ENCODE results near the gene C4A.
"Not testable (repeated sequence)": the region's sequence is repeated elsewhere in the genome, so short reads cannot be mapped to it uniquely, and the experiment has no call there.

Gene C4A

DNA sequence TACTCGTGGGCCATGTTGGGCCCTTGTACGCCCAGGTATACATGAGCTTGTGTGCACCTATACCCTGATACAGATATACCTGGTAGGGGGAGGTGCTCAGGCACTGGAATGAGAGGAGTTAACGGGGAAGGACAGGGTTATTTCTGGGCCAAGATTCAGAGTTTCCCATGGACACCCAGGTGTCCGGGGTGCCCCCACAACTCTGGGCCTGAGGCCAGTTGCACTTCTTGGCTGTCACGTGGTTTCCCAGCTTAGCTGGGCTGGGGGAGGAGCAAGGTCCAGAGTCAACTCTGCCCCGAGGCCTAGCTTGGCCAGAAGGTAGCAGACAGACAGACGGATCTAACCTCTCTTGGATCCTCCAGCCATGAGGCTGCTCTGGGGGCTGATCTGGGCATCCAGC is at the start of gene C4A:
C4A (plus strand) TSS at position 314 of the 400 bp plus-strand sequence; CDS start at position 365, 51 bp downstream.
- not testable (repeated sequence) for DNase-seq

DNA sequence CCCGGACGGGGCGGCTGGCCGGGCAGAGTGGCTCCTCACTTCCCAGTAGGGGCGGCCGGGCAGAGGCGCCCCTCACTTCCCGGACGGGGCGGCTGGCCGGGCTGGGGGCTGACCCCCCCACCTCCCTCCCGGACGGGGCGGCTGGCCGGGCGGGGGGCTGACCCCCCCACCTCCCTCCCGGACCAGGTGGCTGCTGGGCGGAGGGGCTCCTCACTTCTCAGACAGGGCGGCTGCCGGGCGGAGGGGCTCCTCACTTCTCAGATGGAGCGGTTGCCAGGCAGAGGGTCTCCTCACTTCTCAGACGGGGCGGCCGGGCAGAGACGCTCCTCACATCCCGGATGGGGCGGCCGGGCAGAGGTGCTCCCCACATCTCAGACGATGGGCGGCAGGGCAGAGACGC is 49.7 kb upstream of the C4A start:
- not testable (repeated sequence) for DNase-seq

DNA sequence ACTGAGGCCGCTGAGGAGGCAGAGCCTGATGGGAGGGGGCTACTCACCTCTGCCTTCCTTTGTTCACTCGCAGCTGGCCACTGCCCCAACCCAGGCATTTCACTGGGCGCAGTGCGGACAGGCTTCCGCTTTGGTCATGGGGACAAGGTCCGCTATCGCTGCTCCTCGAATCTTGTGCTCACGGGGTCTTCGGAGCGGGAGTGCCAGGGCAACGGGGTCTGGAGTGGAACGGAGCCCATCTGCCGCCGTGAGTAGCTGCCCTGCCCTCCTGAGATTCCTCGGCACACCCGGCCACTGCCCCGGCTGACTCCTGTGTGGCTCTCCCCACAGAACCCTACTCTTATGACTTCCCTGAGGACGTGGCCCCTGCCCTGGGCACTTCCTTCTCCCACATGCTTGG is 48.3 kb upstream of the C4A start:
- DNase-seq: no peak

DNA sequence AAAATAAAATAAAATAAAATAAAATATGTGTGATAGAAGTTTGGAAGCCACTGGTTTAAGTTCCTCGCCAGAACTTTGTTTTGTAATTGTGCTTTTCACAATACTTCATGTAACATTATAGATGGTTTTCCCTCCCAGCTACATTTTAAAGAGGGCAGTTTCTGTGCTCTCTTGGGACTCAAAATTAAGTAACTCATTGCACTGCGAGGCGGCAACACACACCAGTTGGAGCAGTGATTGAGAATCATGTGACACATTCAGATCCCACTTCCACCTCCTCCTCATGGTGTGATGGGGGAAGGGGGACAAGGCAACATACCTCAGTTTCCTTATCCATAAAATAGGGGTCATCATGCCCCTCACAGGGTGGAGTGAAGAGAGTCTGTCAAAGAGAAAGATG is 46.8 kb upstream of the C4A start:
- no peak for DNase-seq

DNA sequence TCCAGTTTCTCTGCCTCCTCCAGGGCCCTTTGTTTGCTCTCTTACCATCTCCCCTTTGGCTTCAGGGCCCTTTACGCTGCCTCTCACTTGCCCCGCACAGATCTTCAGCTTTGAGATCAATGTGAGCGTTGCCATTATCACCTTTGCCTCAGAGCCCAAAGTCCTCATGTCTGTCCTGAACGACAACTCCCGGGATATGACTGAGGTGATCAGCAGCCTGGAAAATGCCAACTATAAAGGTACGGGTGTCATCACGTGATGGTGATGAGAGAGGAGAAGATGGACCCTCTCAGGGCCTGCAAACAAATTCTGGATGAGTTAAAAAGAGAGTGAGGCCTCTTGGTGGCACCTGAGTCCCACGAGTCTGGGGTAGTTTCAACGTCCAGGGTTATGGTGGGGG is 46.0 kb upstream of the C4A start:
- no peak for DNase-seq

DNA sequence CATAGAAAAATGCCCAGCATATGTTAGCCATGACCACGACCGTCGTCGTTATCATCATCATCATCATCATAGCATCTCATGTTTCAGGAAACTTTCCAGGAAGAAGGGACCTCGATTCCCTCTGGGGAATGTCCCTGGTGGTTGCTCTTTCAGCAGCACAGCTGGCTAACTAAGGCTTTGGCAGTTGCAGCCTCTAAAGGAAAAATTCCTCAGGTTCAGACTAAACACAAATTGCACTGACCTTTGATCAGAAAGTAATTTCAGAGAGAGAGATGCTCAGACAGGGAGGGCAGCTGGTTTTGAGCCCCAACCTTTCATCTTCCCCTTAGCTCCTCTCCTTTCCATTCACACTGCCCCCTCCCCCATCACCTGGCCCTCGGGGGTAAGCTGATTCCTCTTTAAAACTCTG is 41.6 kb upstream of the C4A start:
- no peak for DNase-seq

DNA sequence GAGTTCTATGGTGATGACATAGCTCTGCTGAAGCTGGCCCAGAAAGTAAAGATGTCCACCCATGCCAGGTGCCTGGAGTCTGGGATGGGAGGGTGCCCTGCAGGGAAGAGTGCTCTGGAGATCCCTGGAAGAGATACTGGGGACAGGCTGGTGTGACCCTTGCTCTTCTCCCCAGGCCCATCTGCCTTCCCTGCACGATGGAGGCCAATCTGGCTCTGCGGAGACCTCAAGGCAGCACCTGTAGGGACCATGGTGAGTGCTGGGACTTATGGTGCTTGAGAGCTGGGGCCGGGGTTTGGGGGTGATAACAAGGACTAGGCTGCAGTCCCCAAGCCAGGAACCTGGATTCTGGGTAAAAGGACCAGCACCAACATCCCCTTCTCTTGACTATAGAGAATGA is 38.1 kb upstream of the C4A start:
- DNase-seq: no peak

DNA sequence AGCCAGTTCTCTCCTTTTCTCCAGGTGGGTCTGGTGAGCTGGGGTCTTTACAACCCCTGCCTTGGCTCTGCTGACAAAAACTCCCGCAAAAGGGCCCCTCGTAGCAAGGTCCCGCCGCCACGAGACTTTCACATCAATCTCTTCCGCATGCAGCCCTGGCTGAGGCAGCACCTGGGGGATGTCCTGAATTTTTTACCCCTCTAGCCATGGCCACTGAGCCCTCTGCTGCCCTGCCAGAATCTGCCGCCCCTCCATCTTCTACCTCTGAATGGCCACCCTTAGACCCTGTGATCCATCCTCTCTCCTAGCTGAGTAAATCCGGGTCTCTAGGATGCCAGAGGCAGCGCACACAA is 36.7 kb upstream of the C4A start:
- no peak for DNase-seq

DNA sequence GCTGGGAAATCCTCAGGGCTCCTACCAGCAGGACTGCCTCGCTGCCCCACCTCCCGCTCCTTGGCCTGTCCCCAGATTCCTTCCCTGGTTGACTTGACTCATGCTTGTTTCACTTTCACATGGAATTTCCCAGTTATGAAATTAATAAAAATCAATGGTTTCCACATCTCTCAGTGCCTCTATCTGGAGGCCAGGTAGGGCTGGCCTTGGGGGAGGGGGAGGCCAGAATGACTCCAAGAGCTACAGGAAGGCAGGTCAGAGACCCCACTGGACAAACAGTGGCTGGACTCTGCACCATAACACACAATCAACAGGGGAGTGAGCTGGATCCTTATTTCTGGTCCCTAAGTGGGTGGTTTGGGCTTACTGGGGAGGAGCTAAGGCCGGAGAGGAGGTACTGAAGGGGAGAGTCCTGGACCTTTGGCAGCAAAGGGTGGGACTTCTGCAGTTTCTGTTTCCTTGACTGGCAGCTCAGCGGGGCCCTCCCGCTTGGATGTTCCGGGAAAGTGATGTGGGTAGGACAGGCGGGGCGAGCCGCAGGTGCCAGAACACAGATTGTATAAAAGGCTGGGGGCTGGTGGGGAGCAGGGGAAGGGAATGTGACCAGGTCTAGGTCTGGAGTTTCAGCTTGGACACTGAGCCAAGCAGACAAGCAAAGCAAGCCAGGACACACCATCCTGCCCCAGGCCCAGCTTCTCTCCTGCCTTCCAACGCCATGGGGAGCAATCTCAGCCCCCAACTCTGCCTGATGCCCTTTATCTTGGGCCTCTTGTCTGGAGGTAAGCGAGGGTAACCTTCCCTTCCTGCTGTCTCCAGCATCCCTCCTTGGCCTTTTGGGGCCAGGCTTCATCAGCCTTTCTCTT is 36.1 kb upstream of the C4A start, which contains the start of gene CFB:
CFB (plus strand) TSS at position 589 of the 863 bp plus-strand sequence; CDS start at position 716, 127 bp downstream.
- no peak for DNase-seq

DNA sequence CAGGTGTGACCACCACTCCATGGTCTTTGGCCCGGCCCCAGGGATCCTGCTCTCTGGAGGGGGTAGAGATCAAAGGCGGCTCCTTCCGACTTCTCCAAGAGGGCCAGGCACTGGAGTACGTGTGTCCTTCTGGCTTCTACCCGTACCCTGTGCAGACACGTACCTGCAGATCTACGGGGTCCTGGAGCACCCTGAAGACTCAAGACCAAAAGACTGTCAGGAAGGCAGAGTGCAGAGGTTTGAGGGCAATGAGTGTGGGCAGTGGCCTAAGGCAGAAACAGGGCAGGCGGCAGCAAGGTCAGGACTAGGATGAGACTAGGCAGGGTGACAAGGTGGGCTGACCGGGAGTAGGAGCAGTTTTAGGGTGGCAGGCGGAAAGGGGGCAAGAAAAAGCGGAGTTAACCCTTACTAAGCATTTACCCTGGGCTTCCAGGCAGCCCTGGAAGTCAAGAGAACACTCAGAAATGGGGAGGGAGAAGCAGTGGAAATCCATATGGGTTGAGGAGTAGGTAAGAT is 35.4 kb upstream of the C4A start:
- DNase-seq: no peak

DNA sequence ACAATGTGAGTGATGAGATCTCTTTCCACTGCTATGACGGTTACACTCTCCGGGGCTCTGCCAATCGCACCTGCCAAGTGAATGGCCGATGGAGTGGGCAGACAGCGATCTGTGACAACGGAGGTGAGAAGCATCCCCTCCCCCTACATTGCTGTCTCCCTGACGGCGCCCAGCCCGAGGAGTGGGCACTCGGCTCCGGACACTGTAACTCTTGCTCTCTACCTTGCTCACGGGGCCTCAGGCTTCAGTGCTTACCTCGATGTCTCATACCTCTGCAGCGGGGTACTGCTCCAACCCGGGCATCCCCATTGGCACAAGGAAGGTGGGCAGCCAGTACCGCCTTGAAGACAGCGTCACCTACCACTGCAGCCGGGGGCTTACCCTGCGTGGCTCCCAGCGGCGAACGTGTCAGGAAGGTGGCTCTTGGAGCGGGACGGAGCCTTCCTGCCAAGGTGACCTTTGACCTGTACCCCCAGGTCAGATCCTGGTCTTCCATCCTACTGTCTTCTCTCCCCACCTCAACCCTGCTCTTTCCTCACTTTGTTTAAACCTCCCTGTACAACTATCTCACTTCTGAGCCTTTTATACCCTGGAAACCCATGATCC is 34.7 kb upstream of the C4A start:
- DNase-seq: no peak

DNA sequence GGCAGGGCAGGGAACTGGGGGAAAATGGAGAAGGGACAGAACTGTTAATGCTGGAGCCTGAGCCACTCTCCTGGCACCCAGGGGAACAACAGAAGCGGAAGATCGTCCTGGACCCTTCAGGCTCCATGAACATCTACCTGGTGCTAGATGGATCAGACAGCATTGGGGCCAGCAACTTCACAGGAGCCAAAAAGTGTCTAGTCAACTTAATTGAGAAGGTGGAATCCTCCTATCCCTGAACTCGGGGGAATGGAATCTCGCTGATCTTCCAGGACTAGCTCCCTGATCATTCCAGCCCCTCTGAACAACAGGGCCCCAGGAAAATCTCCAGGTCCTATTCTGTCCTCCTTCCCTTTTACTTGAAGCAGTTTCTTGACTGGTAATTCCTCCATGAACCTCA is 34.0 kb upstream of the C4A start:
- DNase-seq: no peak

DNA sequence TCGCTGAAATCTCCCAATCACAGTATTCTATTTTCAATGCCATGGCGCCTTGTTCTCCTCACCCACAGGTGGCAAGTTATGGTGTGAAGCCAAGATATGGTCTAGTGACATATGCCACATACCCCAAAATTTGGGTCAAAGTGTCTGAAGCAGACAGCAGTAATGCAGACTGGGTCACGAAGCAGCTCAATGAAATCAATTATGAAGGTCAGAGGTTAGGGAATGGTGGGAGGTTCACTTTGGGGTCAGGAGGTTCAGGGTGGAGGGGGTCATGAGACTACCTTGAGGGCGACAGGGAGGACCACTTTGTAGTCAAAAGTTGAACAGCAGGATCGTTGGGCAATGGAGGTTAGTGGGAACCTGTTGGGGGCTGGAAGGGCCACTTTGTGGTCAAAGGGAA is 33.6 kb upstream of the C4A start:
- DNase-seq: no peak

DNA sequence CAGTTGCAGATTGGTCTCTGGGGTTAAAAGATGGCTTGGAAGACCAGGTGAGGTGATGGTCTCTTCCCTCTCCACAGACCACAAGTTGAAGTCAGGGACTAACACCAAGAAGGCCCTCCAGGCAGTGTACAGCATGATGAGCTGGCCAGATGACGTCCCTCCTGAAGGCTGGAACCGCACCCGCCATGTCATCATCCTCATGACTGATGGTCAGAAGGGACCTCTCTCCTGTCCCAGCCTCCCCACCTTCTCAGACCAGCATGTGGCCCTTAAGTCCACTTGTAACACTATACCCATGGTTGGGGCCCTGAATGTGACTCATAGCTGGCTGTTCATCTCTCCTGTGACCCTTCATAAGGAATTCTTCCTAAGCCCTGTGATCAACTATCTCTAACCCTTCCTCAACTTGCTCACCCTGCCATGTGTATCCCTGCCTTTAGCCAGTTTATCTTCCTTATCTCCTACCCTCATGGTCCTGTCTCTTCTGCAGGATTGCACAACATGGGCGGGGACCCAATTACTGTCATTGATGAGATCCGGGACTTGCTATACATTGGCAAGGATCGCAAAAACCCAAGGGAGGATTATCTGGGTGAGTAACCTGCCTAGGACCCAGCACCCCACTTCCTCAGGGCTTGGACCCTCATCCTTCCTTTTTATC is 33.0 kb upstream of the C4A start:
- no peak for DNase-seq

DNA sequence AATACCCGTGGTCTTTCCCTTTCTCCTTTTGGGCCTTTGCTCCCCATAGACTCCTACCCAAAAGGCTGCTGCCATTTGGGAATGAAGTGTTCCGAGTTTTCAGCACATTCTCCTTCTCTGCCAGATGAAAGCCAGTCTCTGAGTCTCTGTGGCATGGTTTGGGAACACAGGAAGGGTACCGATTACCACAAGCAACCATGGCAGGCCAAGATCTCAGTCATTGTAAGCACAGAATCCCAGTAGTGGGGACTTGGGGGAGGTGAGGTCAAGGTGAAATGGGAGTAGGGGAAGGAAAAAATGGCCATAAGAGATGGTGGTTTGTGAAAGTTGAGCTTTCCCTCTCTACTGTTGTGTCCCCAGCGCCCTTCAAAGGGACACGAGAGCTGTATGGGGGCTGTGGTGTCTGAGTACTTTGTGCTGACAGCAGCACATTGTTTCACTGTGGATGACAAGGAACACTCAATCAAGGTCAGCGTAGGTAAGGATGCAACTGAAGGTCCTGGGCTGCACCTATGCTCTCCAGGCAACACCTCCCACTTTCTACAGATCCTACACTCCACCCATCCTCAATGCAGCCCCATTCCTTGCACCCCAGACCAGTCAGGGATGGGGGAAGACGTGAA is 31.8 kb upstream of the C4A start:
- DNase-seq: no peak

DNA sequence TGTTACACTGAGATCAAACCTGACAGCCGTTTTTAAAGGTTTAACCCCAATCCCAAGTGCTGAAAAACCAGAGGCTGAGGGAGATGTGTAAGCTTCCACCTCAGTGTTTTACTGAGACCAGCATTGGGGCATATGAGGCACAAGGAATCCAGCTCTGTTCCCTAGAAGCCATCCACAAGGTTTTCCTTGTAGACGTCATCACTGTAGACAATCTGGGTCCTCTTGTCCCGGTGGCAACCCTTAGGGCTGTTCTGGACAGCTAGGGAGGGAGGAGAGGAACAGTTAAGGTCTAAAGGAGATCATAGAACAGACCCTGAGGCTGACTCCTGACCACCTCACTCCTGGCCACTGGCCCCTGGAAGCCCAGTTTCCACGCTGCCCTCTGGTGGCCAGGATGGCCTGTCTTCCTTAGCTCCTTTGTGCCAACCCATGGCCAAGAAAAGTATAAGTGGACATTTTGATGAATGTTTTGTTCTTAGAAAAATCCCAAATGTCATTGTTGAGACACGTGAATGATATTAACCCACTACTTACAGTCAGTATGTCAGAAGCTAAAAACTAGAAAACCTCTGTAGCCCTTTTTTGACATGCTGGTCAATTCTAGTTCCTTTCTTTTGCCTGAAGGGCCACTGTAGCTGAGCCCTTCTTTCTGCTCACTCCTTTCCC is 29.6 kb upstream of the C4A start:
- DNase-seq: no peak

DNA sequence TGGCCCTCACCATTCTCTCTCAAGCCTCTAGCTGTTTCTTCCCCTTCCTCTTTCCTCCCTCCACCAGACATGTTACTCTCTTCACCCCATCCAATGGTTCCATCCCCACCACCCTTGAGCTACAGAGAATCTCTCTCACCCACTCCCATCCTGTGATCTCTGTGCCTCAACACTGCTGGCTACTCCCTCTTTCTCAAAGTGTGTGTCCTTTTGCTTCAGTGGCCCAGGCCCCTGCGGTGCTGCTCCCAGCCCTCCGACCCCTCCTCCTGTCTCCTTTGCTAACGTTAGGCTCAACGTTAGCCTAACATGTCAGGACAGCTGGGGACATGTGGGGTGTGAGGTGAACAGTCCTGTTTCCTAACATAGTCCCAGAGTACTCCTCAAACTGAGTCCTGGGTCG is 29.0 kb upstream of the C4A start:
- no peak for DNase-seq

DNA sequence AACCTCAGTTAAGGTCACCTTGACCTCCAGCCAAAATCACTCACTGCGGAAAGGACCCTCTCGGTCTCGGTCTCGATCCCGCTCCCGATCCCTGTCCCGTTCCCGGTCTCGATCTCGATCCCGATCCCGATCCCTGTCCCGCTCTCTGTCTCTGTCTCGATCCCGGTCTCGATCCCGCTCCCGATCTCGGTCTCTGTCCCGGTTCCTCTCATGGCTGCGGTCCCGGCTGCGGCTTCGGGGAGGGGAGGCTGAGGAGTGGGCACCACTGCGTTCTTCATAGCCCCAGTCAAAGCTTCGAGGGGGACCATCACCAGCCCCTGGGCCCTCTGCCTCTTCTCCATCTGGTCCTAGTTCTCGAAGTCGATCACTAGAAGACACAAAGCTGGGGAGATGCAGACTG is 27.3 kb upstream of the C4A start:
- no peak for DNase-seq

DNA sequence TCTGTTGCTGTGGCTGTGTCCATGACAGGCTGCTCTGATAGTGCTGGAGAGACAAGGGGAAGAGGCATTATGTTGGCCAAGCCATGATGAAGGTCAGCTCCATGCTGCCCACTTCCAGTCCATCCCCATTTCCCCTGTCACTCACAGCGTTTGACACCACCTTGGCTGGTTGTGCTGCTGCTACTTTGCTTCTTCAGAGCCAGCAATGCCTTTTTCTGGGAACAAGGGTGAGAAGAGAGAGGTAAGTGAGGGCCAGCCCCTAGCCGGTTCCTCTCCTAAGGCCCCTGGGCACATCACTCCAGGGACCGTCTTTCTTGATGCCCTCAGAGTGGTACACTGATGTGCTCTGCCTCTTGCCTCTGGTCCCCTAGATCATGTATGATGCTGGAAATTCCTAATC is 25.1 kb upstream of the C4A start:
- no peak for DNase-seq

DNA sequence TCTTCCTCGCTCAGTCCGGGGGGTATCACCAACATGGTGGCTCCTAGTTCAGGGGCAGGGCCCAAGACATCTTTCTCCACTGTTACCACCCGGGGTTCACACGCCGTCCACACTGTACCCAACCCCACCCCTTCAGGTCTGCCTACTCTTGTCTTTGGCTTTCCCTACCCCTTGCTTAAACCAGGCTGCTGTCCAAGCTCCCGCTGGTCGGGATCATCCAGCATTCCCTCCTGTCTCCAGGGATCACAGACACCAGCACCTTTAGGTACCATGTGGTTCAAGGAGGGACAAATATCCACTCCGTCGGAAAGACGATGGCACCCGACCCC is 23.5 kb upstream of the C4A start:
- no peak for DNase-seq

DNA sequence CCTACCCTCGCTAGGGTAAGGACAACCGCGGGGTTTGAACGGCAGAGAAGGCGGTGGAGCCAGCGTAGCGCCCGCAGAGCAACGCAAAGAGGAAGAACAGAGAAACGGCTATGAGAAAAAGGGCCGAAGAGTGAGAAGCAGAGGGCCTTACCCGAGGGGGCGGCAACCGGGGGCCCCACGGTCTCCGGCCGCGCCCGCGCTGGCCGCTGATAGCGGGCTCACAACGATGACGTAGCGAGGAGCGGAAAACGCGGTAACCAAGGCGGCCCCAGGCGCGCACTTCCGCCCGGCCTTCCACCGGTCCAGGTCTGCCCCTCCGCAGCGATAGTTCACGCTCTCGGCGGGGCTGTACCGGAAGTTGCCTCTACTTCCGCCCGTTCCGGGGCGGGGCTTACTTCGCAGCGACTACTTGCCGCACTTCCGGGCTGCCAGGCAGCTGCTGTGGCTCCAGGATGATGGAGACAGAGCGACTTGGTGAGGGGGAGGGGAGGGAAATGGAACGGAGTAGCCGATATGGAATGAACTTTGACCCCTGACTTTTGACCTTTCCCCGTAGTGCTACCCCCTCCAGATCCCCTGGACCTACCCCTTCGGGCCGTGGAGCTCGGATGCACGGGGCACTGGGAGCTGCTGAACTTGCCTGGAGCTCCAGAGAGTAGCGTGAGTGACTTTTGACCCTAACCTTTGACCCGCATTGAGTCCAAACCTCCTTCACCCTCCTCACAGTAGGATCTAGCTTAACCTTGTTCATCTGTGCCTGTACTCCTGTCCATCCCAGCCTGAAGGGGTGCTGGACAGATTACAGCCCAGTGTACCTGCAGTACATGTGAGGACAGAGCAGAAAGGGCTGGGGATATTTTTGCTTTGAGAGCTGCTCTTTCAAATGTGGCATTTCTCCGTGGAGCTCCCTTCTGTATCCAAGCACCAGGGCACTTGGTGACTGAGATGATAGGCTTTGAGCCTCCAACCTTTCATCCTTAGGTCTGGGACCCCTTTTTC is 22.8 kb upstream of the C4A start, which contains the start of the genes NELFE and SKIC2:
NELFE (minus strand) TSS at position 231 of the 999 bp plus-strand sequence. CDS start 525 bp downstream, outside the sequence.
SKIC2 (plus strand) TSS at position 435 of the 999 bp plus-strand sequence; CDS start at position 453, 18 bp downstream.
- peak; percentile 80 to 90 for DNase-seq
